ENCODE data around the gene IFRD1.

GRCh38 chr7:112428715-112429114 lies 21.5 kb upstream of the IFRD1 start:
- TF ChIP-seq CTCF (conservative IDR thresholded peaks at IDR 0.05; ENCODE audit: low read depth, low read length) (no peak), EZH2 (IDR thresholded peaks at IDR 0.05; ENCODE audit: low read length, unreplicated experiment) (no peak), EZH2phosphoT487 (IDR thresholded peaks at IDR 0.05; ENCODE audit: borderline replicate concordance, low read length) (no peak)

Data from PC-3 (cell line).